Tibial artery (tissue), 4 donors: ENCODE data around the gene ST3GAL5.
"Not testable (repeated sequence)": the region's sequence is repeated elsewhere in the genome, so short reads cannot be mapped to it uniquely, and the experiment has no call there.

ENCODE experiments used
- DNase-seq, 2 donors: peaks; one replicate each; pipeline ENCODE4 v3.0.0-alpha.2; 2019
- H3K27ac ChIP-seq, 2 donors: fragments of 200-600 bp; sonication (generic) in 1 of 2; 1 replicate in 1 of 2; 2 replicates in 1 of 2; pipeline ENCODE4 v1.5.1; 2018 to 2019; ENCODE audit warnings: mild to moderate bottlenecking in 1 of 2
- H3K27me3 ChIP-seq, 2 donors: fragments of 200-600 bp; sonication (generic) in 1 of 2; one replicate each; pipeline versions ENCODE4 v1.5.1 to v1.6.0; 2016 to 2019
- H3K36me3 ChIP-seq, 3 donors: fragments of 200-600 bp; sonication (generic) in 2 of 3; one replicate each; pipeline ENCODE4 v1.5.1; 2016 to 2019; ENCODE audit warnings: mild to moderate bottlenecking in 2 of 3
- H3K4me1 ChIP-seq, 4 donors: fragments of 200-600 bp; sonication (generic) in 2 of 4; 1 replicate in 3 of 4; 2 replicates in 1 of 4; pipeline ENCODE4 v1.5.1; 2016 to 2019
- H3K4me3 ChIP-seq, 2 donors: fragments of 200-600 bp; sonication (generic) in 1 of 2; 1 replicate in 1 of 2; 2 replicates in 1 of 2; pipeline ENCODE4 v1.5.1; 2018 to 2019; ENCODE audit warnings: mild to moderate bottlenecking in 2 of 2
- H3K9me3 ChIP-seq, 3 donors: fragments of 200-600 bp; sonication (generic) in 1 of 3; one replicate each; pipeline ENCODE4 v1.5.1; 2016 to 2019
- CTCF ChIP-seq, 2 experiments: fragments of 200-600 bp in 1 of 2; fragments of 450-650 bp in 1 of 2; IDR thresholded peaks; one replicate each; pipeline ENCODE4 v1.5.1; 2017 to 2019; ENCODE audit warnings: antibody characterized with exemption in 2 of 2, mild to moderate bottlenecking in 1 of 2, moderate library complexity in 1 of 2
- intact Hi-C: fragments of 100-400 bp; cut with DNase I; formaldehyde crosslinking; loops from one replicate; pipeline ENCODE4 v1.15.0; 2023; ENCODE audit warnings: low total_unique reads

The ST3GAL5 gene

GRCh38 chr2:85839461-85839860 is 49.3 kb downstream of the ST3GAL5 start:
- peaks cover 0 to 16% (median 3%) of the 10 kb centered on the region in 3 donors for H3K36me3 ChIP-seq
- no peak overlapping the region for H3K27ac ChIP-seq
- no peaks in the 10 kb centered on the region for H3K27me3 ChIP-seq
- DNase-seq, result no peak
- no peaks in the 10 kb centered on the region for H3K9me3 ChIP-seq
- intact Hi-C loops, result no loop called here
- TF ChIP-seq CTCF (IDR thresholded peaks at IDR 0.05), result no peak
- H3K4me3 ChIP-seq, result no peak overlapping the region
- no peaks in the 10 kb centered on the region for H3K4me1 ChIP-seq

GRCh38 chr2:85838641-85839040 is 50.1 kb downstream of the ST3GAL5 start:
- Histone ChIP-seq H3K27ac (no peak overlapping the region), H3K4me1 (no peaks in the 10 kb centered on the region), H3K9me3 (no peaks in the 10 kb centered on the region), H3K36me3 (peaks cover 0 to 16% (median 0%) of the 10 kb centered on the region in 3 donors), H3K4me3 (no peak overlapping the region), H3K27me3 (no peaks in the 10 kb centered on the region)
- no peak for TF ChIP-seq CTCF (IDR thresholded peaks at IDR 0.05)
- intact Hi-C loops, result no loop called here
- no peak for DNase-seq

- no peaks in the 10 kb centered on the region for H3K27me3 ChIP-seq
- H3K36me3 ChIP-seq, result peaks cover 0 to 16% (median 0%) of the 10 kb centered on the region in 3 donors
- H3K4me1 ChIP-seq, result no peaks in the 10 kb centered on the region
- no peak overlapping the region for H3K4me3 ChIP-seq
- intact Hi-C loops, result no loop called here
- no peak overlapping the region for H3K27ac ChIP-seq
- no peaks in the 10 kb centered on the region for H3K9me3 ChIP-seq
- TF ChIP-seq CTCF (IDR thresholded peaks at IDR 0.05), result no peak
- no peak for DNase-seq
Measured at GRCh38 chr2:85838181-85838580, 50.6 kb downstream of the ST3GAL5 start.

GRCh38 chr2:85834466-85834865 is 54.3 kb downstream of the ST3GAL5 start:
- peaks cover 0 to 2% (median 0%) of the 10 kb centered on the region in 3 donors for H3K36me3 ChIP-seq
- no peak for DNase-seq
- intact Hi-C loops, result no loop called here
- no peaks in the 10 kb centered on the region for H3K27me3 ChIP-seq
- TF ChIP-seq CTCF (IDR thresholded peaks at IDR 0.05), result no peak
- no peak overlapping the region for H3K4me3 ChIP-seq
- H3K9me3 ChIP-seq, result no peaks in the 10 kb centered on the region
- no peaks in the 10 kb centered on the region for H3K4me1 ChIP-seq
- H3K27ac ChIP-seq, result no peak overlapping the region

- no peaks in the 10 kb centered on the region for H3K9me3 ChIP-seq
- H3K27ac ChIP-seq, result no peak overlapping the region
- no peak for TF ChIP-seq CTCF (IDR thresholded peaks at IDR 0.05)
- H3K27me3 ChIP-seq, result no peaks in the 10 kb centered on the region
- H3K4me1 ChIP-seq, result peaks cover 0 to 9% (median 7%) of the 10 kb centered on the region in 4 donors
- intact Hi-C loops, result no loop called here
- no peak for DNase-seq
- no peaks in the 10 kb centered on the region for H3K36me3 ChIP-seq
- H3K4me3 ChIP-seq, result no peak overlapping the region
Measured at GRCh38 chr2:85831735-85832134, 57.1 kb downstream of the ST3GAL5 start.

- TF ChIP-seq CTCF (IDR thresholded peaks at IDR 0.05), result no peak
- H3K4me1 ChIP-seq, result peaks cover 0 to 9% (median 7%) of the 10 kb centered on the region in 4 donors
- H3K27me3 ChIP-seq, result no peaks in the 10 kb centered on the region
- DNase-seq, result no peak
- H3K36me3 ChIP-seq, result no peaks in the 10 kb centered on the region
- H3K9me3 ChIP-seq, result no peaks in the 10 kb centered on the region
- intact Hi-C loops, result no loop called here
- H3K4me3 ChIP-seq, result no peak overlapping the region
- H3K27ac ChIP-seq, result no peak overlapping the region
Measured at GRCh38 chr2:85830645-85831044, 58.1 kb downstream of the ST3GAL5 start.

GRCh38 chr2:85829394-85829793 is 59.4 kb downstream of the ST3GAL5 start:
- H3K27me3 ChIP-seq, H3K4me1 ChIP-seq, intact Hi-C loops, H3K9me3 ChIP-seq, H3K36me3 ChIP-seq, H3K4me3 ChIP-seq, H3K27ac ChIP-seq, DNase-seq: not testable (repeated sequence)
